ENCODE data around the gene STX2. TPM values are rescaled to one million over a fixed set of nuclear protein-coding genes. Genes with fewer than 3 reads are reported as not detected.

STX2 gene
- total RNA-seq, 1 donor from 2014 or later, result 36.3 TPM

DNA sequence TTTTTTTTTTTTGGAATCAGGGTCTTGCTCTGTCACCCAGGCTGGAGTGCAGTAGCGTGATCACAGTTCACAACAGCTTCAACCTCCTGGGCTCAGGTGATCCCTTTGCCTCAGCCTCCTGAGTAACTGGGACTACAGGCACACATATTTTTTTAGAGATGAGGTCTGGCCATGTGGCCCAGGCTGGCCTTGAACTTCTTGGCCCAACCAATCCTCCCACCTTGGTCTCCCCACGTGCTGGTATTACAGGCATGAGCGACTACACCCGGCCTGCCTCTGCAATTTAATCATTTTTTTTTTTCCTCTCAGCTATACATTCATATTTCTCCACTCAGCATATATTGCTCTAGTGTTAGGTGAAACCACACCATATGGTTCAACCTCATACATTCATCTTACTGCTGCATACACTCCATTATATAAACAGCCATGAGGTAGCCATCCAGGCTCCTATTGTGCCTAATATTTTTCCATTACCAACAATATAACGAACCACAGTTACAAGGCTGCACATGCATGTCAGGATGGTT lies 7.1 kb downstream of the STX2 start:
- DNase-seq (ENCODE audit: low read depth, low spot score), result no peak

DNA sequence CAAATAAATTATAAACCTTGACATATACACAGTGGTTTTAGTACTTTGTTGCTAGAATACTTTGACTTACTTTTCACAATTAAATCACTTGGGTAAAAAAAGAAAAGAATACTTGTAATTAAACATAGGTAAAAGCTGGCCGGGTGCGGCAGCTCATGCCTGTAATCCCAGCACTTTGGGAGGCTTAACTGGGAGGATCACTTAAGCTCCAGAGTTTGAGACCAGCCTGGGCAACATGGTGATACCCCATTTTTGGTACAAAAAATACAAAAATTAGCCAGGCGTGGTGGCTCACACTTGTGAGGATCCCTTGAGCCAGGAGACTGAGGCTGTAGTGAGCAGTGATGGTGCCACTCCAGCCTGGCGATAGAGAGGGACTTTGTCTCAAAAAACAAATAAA lies 7.8 kb downstream of the STX2 start:
- DNase-seq (ENCODE audit: low read depth, low spot score), result no peak

DNA sequence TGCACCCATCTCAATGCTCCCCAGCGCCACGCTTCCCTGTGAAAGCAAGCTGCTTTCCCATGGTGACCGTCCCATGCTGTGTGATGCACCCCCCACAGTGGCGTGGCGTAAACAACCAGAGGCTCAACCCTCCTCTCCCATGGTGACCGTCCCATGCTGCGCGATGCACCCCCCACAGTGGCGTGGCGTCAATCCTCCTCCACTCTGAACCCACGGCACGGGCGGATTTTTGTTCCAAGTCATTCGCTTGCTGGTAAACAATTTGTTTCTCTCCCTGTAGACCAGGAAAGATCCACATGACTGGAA lies 8.9 kb downstream of the STX2 start:
- no peak for DNase-seq (ENCODE audit: low read depth, low spot score)

- no peak for DNase-seq (ENCODE audit: low read depth, low spot score)
Observed at GRCh38 chr12:130829391-130830245, 9.4 kb downstream of the STX2 start.

- DNase-seq (ENCODE audit: low read depth, low spot score), result no peak
Observed at GRCh38 chr12:130828895-130829294, 10.2 kb downstream of the STX2 start.

DNA sequence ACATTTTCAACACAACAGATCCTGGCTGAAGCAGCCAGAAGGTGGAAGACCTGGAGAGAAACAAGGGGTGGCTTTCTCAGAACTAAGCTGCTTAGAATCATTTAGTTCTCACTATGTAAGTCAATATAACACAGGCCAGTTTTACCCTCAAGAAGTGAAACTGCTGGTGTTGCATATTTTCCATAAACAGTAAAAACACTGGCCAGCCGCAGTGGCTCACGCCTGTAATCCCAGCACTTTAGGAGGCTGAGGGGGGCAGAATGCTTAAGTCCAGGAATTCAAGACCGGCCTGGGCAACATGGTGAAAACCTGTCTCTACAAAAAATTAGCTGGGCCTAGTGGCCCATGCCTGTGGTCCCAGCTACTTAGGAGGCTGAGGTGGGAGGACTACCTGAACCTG lies 11.6 kb downstream of the STX2 start:
- DNase-seq (ENCODE audit: low read depth, low spot score), result no peak

DNA sequence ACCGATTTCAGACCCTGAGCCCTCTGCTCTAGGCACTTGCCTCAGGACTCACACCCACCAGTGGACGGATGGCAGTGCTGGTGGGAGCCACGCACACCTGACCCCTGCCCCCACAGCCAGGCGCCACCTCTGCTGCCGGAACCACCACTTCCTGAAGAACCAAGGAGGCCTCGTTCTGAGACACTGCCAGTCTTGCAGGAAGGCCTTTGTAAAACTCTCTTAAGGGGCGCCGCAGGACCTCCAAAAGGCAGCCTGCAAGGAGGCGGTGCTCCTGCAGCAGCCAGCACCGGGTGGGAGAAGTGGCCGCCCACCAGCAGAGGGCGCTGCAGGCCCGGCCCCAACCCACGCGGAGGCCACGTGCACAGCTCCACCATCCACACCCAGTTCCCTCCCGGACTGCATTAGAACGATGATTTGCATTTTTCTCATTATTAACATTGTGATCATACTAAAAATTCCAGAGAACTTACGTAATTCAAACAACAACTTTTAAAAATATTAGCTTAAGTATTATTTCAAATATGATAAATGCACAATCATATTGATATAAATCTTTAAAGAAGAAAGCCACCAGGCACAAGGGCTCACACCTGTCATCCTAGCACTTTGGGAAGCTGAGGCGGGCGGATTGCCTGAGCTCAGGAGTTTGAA lies 12.8 kb downstream of the STX2 start:
- DNase-seq (ENCODE audit: low read depth, low spot score), result no peak

GRCh38 chr12:130825771-130826150 lies 13.3 kb downstream of the STX2 start:
- no peak for DNase-seq (ENCODE audit: low read depth, low spot score)

DNA sequence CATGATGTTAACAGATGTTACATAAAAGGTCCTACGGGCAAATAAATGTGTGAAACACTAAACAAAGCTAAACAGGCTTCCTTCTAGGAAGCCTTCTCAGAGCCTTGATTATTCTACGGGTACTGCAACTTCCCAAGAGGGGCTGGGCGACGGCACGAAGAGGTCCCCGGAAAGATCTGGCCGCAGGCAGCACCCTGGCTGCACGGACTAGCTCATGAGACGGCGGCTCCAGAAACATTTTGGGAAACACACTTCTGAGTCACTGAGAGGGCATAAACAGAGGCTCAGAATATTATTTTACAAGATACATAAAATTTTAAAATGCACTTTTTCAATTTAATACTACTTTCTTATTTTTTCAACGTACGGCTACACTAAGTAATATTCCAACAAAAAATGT lies 19.4 kb downstream of the STX2 start:
- DNase-seq (ENCODE audit: low read depth, low spot score), result no peak

DNA sequence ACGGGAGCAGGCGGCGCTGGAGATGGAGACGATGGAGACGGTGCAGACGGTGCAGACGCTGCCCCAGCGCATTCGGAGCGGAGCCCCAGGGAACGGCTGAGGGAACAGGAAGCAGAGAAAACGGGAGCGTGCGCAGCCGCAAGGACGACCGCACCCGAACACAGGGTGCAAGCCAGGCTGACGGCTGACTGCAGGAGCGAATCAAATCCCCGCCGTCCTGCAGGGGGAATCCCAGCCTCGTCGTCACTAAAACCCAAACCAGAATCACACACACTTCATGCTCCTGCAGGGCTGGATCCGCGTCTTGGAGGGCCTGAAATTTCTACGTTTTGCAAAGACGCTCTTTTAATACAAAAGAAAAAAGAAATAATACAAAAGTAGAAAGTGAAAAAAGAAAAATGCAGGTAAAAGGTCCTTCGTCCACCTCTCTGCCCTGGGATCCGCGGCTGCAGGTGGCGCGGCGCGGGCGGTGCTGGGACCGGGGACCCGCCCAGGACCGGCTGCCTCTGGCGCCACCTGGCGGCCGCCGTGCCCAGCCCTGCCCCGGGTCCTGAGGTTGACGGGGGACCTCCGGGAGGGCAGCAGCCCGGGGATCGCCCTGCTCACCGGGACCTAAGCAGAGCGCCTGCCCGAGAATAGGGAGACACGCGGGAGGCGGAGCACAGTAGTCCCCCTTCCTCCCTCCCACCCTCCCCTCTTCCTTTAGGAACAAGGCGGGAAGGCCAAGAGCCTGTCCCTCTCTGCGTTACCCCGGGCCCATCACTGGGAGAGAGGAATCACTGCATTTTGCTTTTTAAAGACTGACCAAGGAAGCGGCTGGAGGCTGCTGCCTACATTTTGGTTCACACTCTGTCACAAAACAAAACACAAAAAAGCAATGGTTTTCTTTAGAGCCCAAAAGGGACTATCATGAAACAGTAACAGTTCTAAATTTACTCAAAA lies 20.1 kb downstream of the STX2 start:
- DNase-seq (ENCODE audit: low read depth, low spot score), result no peak

DNA sequence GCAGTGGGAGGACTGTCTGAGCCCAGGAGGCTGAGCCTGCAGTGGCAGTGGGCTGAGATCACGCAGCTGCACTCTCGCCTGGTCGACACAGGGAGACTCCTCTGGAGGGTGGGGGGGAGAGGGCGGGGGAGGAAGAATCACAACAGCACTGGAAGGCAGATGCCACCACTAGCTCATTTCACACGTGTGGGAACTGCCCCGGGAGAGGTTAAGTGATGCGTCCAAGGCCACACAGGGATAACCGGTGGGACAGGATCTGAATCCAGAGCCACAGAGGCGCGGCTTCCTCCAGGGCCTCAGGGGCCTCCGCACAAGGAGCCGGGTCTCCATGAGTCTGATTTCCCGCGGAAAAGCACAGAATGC lies 20.8 kb downstream of the STX2 start:
- DNase-seq (ENCODE audit: low read depth, low spot score), result no peak

- no peak for DNase-seq (ENCODE audit: low read depth, low spot score)
Observed at GRCh38 chr12:130817804-130818203, 21.2 kb downstream of the STX2 start.

DNA sequence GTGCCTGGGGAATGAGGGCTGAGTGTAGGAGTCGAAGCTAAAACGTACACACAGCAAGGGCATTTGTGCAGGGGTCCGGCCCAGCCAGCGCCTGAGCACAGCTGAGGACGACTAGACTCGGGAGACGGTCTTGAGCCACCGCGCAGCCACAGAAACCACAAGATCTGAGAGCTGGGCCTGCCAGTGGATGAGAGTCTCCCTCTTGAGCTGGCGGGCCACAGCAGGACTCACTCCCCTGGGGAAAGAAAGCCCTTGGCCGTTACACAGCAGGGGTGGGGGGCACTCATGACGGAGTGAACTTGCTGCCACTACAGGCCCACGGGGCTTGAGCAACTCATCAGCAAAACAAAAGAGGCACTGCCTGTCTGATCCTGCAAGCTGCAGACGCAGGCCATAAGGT lies 23.0 kb downstream of the STX2 start:
- DNase-seq (ENCODE audit: low read depth, low spot score), result no peak

DNA sequence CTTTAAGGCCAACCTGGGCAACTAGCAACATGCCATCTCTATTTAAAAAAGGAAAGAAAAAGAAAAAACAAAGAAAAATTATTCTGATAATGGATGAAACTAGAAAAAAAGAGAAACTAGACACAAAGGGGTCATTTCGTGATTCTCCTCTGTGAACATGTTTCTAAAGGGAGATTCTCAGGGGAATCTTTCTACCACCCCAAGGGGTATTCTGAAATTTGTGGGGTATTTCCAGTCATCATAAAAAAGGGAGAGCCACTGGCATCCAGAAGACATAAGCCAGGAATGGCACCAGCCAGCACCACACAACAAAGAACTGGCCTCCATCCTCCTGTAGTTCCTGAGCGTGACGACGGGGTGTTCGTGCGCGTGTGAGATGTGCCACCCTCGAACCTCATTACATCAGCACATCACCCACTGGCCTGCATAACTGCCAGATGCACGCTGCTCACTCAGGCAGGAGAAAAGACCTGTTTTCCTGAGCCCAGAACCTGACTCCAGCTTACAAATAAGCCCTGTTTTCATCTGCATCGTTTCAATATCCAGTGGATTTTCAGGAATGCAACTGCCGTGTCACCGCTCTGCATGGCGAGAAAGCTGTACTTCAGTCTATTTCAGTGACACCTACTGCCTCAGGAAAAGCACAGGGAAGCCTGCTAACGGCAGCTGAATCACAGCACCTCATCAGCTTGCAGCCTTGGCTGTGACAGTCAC lies 23.9 kb downstream of the STX2 start:
- no peak for DNase-seq (ENCODE audit: low read depth, low spot score)

DNA sequence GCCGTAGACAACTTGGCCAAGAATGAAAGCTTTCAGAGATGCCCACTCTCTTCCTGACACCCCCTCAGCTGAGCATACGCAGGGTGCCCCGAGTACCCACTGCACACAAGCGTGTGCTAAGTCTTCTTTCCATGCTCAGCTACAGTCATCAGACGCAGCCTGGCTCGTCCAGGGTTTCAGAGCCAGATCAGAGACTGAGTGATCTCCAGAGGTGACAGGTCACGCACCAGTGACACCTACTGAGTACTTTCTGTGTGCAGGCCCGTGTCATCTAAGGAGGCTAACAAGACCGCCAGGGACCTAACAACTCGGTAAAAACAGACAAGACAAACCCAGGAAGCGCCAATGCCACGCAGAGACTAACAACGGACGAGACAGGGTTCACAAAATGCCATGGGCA lies 25.1 kb downstream of the STX2 start:
- DNase-seq (ENCODE audit: low read depth, low spot score), result no peak

DNA sequence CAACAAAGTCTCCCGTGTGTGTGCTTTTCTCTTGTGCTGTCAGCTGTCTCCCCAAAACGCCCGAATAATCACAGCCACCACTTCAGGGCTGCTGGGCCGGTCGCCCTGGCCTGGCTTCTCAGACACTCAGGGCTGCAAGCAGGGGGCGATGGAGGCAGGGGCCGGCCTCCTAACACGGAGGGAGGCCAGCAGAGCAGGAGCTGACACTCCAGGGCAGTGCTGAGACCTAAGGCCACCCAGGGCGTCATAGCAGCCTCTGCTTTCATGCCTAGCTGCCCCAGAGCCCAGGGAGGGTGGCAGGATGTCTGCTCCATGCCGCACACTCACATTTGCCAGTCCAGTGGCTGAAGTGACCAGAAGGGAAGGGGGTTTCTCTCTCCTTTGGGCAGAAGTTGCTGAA lies 25.6 kb downstream of the STX2 start:
- no peak for DNase-seq (ENCODE audit: low read depth, low spot score)

DNA sequence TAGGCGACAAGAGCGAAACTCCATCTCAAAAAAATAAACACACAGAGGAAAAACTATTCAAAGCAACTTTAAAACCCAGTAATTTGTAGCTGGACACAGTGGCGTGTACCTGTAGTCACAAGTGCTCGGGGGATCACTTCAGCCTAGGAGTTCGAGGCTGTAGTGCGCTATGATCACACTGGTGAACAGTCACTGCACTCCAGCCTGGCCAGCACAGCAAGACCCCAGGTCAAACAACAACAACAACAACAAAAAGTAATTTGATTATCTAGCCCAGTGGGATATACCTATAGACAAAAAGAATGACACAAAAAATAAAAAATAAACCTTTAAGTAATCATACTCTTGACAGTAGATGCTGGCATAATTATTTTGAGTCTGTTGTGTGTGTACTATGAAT lies 29.3 kb downstream of the STX2 start:
- no peak for DNase-seq (ENCODE audit: low read depth, low spot score)

DNA sequence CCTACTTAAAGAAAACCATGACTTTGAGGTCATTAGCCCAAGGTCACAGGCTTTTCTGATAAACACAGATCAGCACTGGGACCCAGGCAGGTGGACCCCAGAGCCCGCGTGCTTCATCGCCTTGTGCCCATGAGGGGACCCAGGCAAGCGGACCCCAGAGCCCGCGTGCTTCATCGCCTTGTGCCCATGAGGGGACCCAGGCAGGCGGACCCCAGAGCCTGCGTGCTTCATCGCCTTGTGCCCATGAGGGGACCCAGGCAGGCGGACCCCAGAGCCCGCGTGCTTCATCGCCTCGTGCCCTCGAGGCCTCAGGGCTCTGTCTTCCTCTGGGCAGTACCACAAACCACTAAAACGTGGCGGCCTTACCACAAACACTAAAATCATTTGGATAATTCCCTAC lies 31.7 kb downstream of the STX2 start:
- no peak for DNase-seq (ENCODE audit: low read depth, low spot score)

DNA sequence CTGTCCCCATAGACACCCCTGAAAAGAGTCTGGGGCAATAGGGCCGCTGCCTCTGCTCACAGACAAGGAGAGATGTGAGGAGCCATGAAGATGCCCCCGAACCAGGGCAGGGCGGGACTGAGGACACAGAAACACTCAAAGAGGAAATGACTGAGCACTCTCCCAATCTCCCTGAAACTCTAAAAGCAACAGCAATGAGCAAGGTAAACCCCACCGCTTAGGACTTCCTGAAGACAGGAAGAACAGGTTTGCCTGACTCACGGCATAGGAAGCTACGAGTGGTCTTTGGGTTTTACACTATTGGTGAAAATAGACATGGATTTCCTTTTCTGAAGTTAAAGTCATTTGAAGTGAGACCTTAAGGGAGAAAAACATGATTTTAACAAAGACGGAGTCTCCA lies 32.5 kb downstream of the STX2 start:
- no peak for DNase-seq (ENCODE audit: low read depth, low spot score)

GRCh38 chr12:130805635-130806034 lies 33.4 kb downstream of the STX2 start:
- DNase-seq (ENCODE audit: low read depth, low spot score), result no peak

DNA sequence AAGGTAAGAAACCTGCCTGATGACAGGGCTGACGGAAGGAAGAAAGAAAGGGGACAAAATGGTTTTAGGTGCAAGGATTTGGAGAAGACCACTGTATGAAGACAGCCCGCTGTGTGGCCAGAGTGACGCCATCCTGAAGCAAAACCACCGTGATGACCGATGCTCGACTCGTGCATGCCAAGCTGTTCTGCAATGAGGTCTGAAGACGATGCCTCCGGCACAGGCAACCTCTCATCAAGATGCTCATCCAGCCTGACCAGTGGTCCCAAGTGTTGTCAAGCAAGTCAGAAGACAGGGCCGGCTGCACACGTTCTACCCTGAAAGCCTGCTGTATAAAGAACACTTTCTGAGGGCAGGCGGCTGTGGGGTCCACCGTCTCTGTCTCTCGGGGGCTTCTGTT lies 34.8 kb downstream of the STX2 start:
- no peak for DNase-seq (ENCODE audit: low read depth, low spot score)
